GM23338 (cell line): Measurements from ENCODE around the gene GEMIN8. TPM values are rescaled to one million over a fixed set of nuclear protein-coding genes. Genes with fewer than 3 reads are reported as not detected.
A peak's percentile ranks its signal among the peaks of the same experiment; 100 is the strongest.

Source experiments
- ATAC-seq: fragments of 200-7000 bp; cut with Tn5 transposase; 3 replicates; pipeline ENCODE4 v1.9.1; 2020
- DNase-seq: peaks from one replicate; pipeline ENCODE4 v3.0.0-alpha.2; 2015; ENCODE audit warnings: low spot score
- H2AFZ ChIP-seq: fragments of 200-600 bp; sonication (generic); 2 replicates; pipeline ENCODE4 v1.8.0; 2016; ENCODE audit warnings: antibody characterized with exemption, mild to moderate bottlenecking, moderate library complexity
- H3F3A ChIP-seq: fragments of 200-600 bp; sonication (generic); replicated peaks from 2 replicates; pipeline ENCODE4 v1.8.0; 2017; ENCODE audit warnings: antibody characterized with exemption, mixed run types, low read depth
- H3K27ac ChIP-seq: fragments of 200-600 bp; sonication (generic); 2 replicates; pipeline ENCODE4 v1.6.1; 2016; ENCODE audit warnings: low read depth
- H3K27me3 ChIP-seq: fragments of 200-600 bp; sonication (generic); 2 replicates; pipeline ENCODE4 v1.8.0; 2016; ENCODE audit warnings: mild to moderate bottlenecking, mixed run types, moderate library complexity; ENCODE audit not compliant: insufficient read depth
- H3K36me3 ChIP-seq: fragments of 200-600 bp; sonication (generic); 2 replicates; pipeline ENCODE4 v1.8.0; 2016; ENCODE audit warnings: mild to moderate bottlenecking; ENCODE audit not compliant: insufficient read depth
- H3K4me1 ChIP-seq: fragments of 200-600 bp; sonication (generic); 2 replicates; pipeline ENCODE4 v1.8.0; 2016; ENCODE audit warnings: mild to moderate bottlenecking, moderate library complexity; ENCODE audit not compliant: insufficient read depth
- H3K4me2 ChIP-seq: fragments of 200-600 bp; sonication (generic); 2 replicates; pipeline ENCODE4 v1.7.1; 2017; ENCODE audit warnings: mixed run types
- H3K4me3 ChIP-seq: fragments of 200-600 bp; sonication (generic); 2 replicates; pipeline ENCODE4 v1.6.1; 2016; ENCODE audit warnings: mixed run types
- H3K79me2 ChIP-seq: fragments of 200-600 bp; sonication (generic); replicated peaks from 2 replicates; pipeline ENCODE4 v1.8.0; 2017; ENCODE audit warnings: mild to moderate bottlenecking; ENCODE audit not compliant: insufficient read depth
- H3K9me2 ChIP-seq: fragments of 200-600 bp; sonication (generic); 2 replicates; pipeline ENCODE4 v1.8.0; 2017; ENCODE audit not compliant: insufficient read depth
- H4K20me1 ChIP-seq: fragments of 200-600 bp; sonication (generic); replicated peaks from 2 replicates; pipeline ENCODE4 v1.8.0; 2017; ENCODE audit warnings: mild to moderate bottlenecking; ENCODE audit not compliant: insufficient read depth
- H3K27ac Mint-ChIP-seq: 2 replicates; pipeline ENCODE4 v1.8.0; 2020; ENCODE audit warnings: inconsistent platforms, mild to moderate bottlenecking, moderate library complexity, mixed read lengths
- H3K27me3 Mint-ChIP-seq: 3 replicates; pipeline ENCODE4 v1.8.0; 2022; ENCODE audit warnings: low read depth, mild to moderate bottlenecking, moderate library complexity, mixed read lengths, inconsistent platforms; ENCODE audit not compliant: insufficient read depth, poor library complexity
- H3K36me3 Mint-ChIP-seq: 3 replicates; pipeline ENCODE4 v1.8.0; 2021; ENCODE audit warnings: low read depth, mild to moderate bottlenecking, inconsistent platforms, moderate library complexity, mixed read lengths
- H3K4me1 Mint-ChIP-seq: 3 replicates; pipeline ENCODE4 v1.8.0; 2020; ENCODE audit warnings: mild to moderate bottlenecking, inconsistent platforms, mixed read lengths
- H3K4me3 Mint-ChIP-seq: 3 replicates; pipeline ENCODE4 v1.8.0; 2021; ENCODE audit warnings: moderate library complexity, mild to moderate bottlenecking, inconsistent platforms, mixed read lengths
- H3K9me3 Mint-ChIP-seq: 3 replicates; pipeline ENCODE4 v1.8.0; 2020; ENCODE audit warnings: moderate library complexity, mild to moderate bottlenecking, inconsistent platforms, mixed read lengths
- CREB1 ChIP-seq: fragments of 250-450 bp; sonication (Bioruptor Pico); IDR thresholded peaks from 2 replicates; pipeline ENCODE4 v1.5.0; 2020; ENCODE audit warnings: low read depth, mild to moderate bottlenecking, moderate library complexity
- EZH2 ChIP-seq: fragments of 200-600 bp; sonication (generic); IDR thresholded peaks from one replicate; pipeline ENCODE4 v1.8.0; 2017; ENCODE audit warnings: antibody characterized with exemption, mild to moderate bottlenecking, low read depth; ENCODE audit not compliant: unreplicated experiment
- NANOG ChIP-seq: IDR thresholded peaks from 2 replicates; pipeline ENCODE4 v1.6.1; 2016; ENCODE audit warnings: antibody characterized with exemption, borderline replicate concordance
- POLR2AphosphoS5 ChIP-seq: IDR thresholded peaks from 2 replicates; pipeline ENCODE4 v1.6.1; 2016; ENCODE audit warnings: antibody characterized with exemption, low read depth
- STAT1 ChIP-seq: IDR thresholded peaks from one replicate; pipeline ENCODE4 v1.6.1; 2016; ENCODE audit warnings: antibody characterized with exemption; ENCODE audit not compliant: unreplicated experiment
- ZNF114 ChIP-seq: fragments of 250-450 bp; sonication (Bioruptor Pico); IDR thresholded peaks from 2 replicates; pipeline ENCODE4 v1.5.0; 2020; ENCODE audit warnings: mild to moderate bottlenecking, moderate library complexity
- ZNF331 ChIP-seq: fragments of 250-450 bp; sonication (Bioruptor Pico); IDR thresholded peaks from 2 replicates; pipeline ENCODE4 v1.5.0; 2020; ENCODE audit warnings: low read depth, mild to moderate bottlenecking, moderate library complexity
- polyA plus RNA-seq: library from polyadenylated mRNA; unstranded; fragments of >200 nt; fragmentation: Nextera tagmentation; extraction: Ambion mirVana; gene quantifications from 2 replicates; pipeline ENCODE4 v1.2.1, GENCODE V29; 2016
- total RNA-seq: library from RNA; depleted of rRNA; stranded (reverse); fragments of >200 nt; shearing (Covaris generic); gene quantifications from 2 replicates; pipeline ENCODE4 v1.2.3, GENCODE V29; 2014
- TF ChIP-seq, protein P1 (sequence below): IDR thresholded peaks from one replicate; pipeline ENCODE4 v1.6.1; 2018; ENCODE audit warnings: antibody characterized with exemption; ENCODE audit not compliant: unreplicated experiment
- TF ChIP-seq, protein P2 (sequence below), 2 experiments: fragments of 200-600 bp in 1 of 2; sonication (generic) in 1 of 2; conservative IDR thresholded peaks; 2 replicates each; pipeline versions ENCODE4 v1.5.1 to v1.6.1; 2016 to 2017; ENCODE audit warnings: antibody characterized with exemption in 2 of 2, low read depth in 2 of 2, mild to moderate bottlenecking in 2 of 2, moderate library complexity in 1 of 2
- TF ChIP-seq, protein P3 (sequence below): fragments of 250-450 bp; sonication (Bioruptor Pico); IDR thresholded peaks from 2 replicates; pipeline ENCODE4 v1.5.0; 2020; ENCODE audit warnings: mild to moderate bottlenecking, moderate library complexity

Gene GEMIN8
- total and polyA plus RNA-seq, 2 experiments from 2014 or later: 16.5 to 19.9 TPM

DNA sequence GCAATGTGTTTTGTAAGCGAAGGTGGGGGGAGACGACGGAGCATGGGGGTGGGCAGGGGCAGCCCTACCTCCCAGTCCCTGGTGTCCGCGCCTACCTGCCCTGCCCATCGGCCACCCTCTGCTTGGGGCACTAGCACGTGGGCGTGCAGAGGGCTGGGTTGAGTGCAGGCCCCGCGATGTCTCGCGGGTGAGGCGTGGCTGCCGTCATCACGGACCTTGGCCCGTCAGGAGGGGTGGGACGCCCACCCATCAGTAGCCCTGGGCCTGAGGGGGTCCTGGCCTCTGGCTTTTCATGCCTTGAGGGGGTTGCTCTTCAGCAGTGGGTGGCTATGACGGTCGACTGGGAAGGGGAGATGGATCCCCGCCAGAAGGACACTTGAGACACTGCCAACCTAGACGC is 36.1 kb upstream of the GEMIN8 start:
- H3K27me3 ChIP-seq: no peaks in the 10 kb centered on the region
- ATAC-seq (no peak), DNase-seq (no peak)
- no peaks in the 10 kb centered on the region for H3K9me2 ChIP-seq
- H3K4me2 ChIP-seq: no peak overlapping the region
- Mint-ChIP-seq H3K9me3 (no peaks in the 10 kb centered on the region), H3K27me3 (no peaks in the 10 kb centered on the region), H3K27ac (no peak overlapping the region), H3K4me3 (no peak overlapping the region), H3K36me3 (no peaks in the 10 kb centered on the region), H3K4me1 (no peaks in the 10 kb centered on the region)
- no peaks in the 10 kb centered on the region for H3K4me1 ChIP-seq
- H3K4me3 ChIP-seq: no peak overlapping the region
- no peaks in the 10 kb centered on the region for H4K20me1 ChIP-seq
- no peaks in the 10 kb centered on the region for H3F3A ChIP-seq
- no peak for TF ChIP-seq ZNF331 (CRISPR knock-in tag)
- TF ChIP-seq, protein P1, sequence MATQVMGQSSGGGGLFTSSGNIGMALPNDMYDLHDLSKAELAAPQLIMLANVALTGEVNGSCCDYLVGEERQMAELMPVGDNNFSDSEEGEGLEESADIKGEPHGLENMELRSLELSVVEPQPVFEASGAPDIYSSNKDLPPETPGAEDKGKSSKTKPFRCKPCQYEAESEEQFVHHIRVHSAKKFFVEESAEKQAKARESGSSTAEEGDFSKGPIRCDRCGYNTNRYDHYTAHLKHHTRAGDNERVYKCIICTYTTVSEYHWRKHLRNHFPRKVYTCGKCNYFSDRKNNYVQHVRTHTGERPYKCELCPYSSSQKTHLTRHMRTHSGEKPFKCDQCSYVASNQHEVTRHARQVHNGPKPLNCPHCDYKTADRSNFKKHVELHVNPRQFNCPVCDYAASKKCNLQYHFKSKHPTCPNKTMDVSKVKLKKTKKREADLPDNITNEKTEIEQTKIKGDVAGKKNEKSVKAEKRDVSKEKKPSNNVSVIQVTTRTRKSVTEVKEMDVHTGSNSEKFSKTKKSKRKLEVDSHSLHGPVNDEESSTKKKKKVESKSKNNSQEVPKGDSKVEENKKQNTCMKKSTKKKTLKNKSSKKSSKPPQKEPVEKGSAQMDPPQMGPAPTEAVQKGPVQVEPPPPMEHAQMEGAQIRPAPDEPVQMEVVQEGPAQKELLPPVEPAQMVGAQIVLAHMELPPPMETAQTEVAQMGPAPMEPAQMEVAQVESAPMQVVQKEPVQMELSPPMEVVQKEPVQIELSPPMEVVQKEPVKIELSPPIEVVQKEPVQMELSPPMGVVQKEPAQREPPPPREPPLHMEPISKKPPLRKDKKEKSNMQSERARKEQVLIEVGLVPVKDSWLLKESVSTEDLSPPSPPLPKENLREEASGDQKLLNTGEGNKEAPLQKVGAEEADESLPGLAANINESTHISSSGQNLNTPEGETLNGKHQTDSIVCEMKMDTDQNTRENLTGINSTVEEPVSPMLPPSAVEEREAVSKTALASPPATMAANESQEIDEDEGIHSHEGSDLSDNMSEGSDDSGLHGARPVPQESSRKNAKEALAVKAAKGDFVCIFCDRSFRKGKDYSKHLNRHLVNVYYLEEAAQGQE: no peak
- no peak for TF ChIP-seq ZNF114 (CRISPR knock-in tag)
- TF ChIP-seq POLR2AphosphoS5: no peak
- no peak for TF ChIP-seq STAT1
- TF ChIP-seq NANOG: no peak
- TF ChIP-seq EZH2: no peak
- TF ChIP-seq, protein P2, sequence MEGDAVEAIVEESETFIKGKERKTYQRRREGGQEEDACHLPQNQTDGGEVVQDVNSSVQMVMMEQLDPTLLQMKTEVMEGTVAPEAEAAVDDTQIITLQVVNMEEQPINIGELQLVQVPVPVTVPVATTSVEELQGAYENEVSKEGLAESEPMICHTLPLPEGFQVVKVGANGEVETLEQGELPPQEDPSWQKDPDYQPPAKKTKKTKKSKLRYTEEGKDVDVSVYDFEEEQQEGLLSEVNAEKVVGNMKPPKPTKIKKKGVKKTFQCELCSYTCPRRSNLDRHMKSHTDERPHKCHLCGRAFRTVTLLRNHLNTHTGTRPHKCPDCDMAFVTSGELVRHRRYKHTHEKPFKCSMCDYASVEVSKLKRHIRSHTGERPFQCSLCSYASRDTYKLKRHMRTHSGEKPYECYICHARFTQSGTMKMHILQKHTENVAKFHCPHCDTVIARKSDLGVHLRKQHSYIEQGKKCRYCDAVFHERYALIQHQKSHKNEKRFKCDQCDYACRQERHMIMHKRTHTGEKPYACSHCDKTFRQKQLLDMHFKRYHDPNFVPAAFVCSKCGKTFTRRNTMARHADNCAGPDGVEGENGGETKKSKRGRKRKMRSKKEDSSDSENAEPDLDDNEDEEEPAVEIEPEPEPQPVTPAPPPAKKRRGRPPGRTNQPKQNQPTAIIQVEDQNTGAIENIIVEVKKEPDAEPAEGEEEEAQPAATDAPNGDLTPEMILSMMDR (conservative IDR thresholded peaks at IDR 0.05; ENCODE audit: low read depth in 2 of 2): no peak
- no peak for TF ChIP-seq CREB1 (CRISPR knock-in tag)
- TF ChIP-seq, protein P3, sequence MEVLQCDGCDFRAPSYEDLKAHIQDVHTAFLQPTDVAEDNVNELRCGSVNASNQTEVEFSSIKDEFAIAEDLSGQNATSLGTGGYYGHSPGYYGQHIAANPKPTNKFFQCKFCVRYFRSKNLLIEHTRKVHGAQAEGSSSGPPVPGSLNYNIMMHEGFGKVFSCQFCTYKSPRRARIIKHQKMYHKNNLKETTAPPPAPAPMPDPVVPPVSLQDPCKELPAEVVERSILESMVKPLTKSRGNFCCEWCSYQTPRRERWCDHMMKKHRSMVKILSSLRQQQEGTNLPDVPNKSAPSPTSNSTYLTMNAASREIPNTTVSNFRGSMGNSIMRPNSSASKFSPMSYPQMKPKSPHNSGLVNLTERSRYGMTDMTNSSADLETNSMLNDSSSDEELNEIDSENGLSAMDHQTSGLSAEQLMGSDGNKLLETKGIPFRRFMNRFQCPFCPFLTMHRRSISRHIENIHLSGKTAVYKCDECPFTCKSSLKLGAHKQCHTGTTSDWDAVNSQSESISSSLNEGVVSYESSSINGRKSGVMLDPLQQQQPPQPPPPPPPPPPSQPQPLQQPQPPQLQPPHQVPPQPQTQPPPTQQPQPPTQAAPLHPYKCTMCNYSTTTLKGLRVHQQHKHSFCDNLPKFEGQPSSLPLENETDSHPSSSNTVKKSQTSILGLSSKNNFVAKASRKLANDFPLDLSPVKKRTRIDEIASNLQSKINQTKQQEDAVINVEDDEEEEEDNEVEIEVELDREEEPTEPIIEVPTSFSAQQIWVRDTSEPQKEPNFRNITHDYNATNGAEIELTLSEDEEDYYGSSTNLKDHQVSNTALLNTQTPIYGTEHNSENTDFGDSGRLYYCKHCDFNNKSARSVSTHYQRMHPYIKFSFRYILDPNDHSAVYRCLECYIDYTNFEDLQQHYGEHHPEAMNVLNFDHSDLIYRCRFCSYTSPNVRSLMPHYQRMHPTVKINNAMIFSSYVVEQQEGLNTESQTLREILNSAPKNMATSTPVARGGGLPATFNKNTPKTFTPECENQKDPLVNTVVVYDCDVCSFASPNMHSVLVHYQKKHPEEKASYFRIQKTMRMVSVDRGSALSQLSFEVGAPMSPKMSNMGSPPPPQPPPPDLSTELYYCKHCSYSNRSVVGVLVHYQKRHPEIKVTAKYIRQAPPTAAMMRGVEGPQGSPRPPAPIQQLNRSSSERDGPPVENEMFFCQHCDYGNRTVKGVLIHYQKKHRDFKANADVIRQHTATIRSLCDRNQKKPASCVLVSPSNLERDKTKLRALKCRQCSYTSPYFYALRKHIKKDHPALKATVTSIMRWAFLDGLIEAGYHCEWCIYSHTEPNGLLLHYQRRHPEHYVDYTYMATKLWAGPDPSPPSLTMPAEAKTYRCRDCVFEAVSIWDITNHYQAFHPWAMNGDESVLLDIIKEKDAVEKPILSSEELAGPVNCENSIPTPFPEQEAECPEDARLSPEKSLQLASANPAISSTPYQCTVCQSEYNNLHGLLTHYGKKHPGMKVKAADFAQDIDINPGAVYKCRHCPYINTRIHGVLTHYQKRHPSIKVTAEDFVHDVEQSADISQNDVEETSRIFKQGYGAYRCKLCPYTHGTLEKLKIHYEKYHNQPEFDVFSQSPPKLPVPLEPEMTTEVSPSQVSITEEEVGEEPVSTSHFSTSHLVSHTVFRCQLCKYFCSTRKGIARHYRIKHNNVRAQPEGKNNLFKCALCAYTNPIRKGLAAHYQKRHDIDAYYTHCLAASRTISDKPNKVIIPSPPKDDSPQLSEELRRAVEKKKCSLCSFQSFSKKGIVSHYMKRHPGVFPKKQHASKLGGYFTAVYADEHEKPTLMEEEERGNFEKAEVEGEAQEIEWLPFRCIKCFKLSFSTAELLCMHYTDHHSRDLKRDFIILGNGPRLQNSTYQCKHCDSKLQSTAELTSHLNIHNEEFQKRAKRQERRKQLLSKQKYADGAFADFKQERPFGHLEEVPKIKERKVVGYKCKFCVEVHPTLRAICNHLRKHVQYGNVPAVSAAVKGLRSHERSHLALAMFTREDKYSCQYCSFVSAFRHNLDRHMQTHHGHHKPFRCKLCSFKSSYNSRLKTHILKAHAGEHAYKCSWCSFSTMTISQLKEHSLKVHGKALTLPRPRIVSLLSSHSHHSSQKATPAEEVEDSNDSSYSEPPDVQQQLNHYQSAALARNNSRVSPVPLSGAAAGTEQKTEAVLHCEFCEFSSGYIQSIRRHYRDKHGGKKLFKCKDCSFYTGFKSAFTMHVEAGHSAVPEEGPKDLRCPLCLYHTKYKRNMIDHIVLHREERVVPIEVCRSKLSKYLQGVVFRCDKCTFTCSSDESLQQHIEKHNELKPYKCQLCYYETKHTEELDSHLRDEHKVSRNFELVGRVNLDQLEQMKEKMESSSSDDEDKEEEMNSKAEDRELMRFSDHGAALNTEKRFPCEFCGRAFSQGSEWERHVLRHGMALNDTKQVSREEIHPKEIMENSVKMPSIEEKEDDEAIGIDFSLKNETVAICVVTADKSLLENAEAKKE (CRISPR knock-in tag): no peak
- H3K36me3 ChIP-seq: no peaks in the 10 kb centered on the region
- H3K79me2 ChIP-seq: no peaks in the 10 kb centered on the region
- H2AFZ ChIP-seq: peak overlapping the region; percentile 56; the same call in 1 of the 2 replicates
- no peak overlapping the region for H3K27ac ChIP-seq
